ENCODE data around the gene CLINT1.

The CLINT1 gene

GRCh38 chr5:157756122-157756521 is 102.8 kb downstream of the CLINT1 start:
- Histone ChIP-seq H3K27ac (no peak overlapping the region), H3K4me3 (no peak overlapping the region)
- TF ChIP-seq, protein P1, sequence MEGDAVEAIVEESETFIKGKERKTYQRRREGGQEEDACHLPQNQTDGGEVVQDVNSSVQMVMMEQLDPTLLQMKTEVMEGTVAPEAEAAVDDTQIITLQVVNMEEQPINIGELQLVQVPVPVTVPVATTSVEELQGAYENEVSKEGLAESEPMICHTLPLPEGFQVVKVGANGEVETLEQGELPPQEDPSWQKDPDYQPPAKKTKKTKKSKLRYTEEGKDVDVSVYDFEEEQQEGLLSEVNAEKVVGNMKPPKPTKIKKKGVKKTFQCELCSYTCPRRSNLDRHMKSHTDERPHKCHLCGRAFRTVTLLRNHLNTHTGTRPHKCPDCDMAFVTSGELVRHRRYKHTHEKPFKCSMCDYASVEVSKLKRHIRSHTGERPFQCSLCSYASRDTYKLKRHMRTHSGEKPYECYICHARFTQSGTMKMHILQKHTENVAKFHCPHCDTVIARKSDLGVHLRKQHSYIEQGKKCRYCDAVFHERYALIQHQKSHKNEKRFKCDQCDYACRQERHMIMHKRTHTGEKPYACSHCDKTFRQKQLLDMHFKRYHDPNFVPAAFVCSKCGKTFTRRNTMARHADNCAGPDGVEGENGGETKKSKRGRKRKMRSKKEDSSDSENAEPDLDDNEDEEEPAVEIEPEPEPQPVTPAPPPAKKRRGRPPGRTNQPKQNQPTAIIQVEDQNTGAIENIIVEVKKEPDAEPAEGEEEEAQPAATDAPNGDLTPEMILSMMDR (IDR thresholded peaks at IDR 0.05): no peak

DNA sequence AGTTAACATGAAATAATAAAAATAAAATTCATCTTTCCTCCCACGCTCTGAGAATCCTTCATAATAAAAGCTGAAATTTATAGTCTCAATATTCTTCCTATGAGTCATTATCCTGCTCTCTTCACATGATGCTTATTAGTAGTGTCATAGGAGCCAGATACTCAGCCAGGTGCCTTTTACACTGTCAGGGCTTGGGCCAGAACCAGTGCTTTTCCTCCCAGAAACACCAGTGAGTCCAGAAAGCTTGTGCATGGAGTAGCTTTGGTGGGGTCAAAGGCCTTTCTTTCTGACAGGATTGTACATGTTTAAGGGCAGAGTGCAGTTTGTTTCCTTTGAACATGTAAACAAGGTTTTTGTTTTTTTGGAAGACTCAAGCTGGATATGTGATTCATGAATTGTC is 108.6 kb downstream of the CLINT1 start:
- TF ChIP-seq, protein P1 (IDR thresholded peaks at IDR 0.05): no peak
- no peak overlapping the region for H3K4me3 ChIP-seq
- no peak for DNase-seq (ENCODE audit: low spot score)
- H3K27ac ChIP-seq: no peak overlapping the region

More at GRCh38 chr5:157756122-157756521, 102.8 kb downstream of the CLINT1 start:
- DNase-seq (ENCODE audit: low spot score): no peak

- Histone ChIP-seq H3K4me3 (no peak overlapping the region), H3K27ac (no peak overlapping the region)
- TF ChIP-seq, protein P1 (IDR thresholded peaks at IDR 0.05): no peak
- no peak for DNase-seq (ENCODE audit: low spot score)
Measured at GRCh38 chr5:157749462-157749799, 109.5 kb downstream of the CLINT1 start.

DNA sequence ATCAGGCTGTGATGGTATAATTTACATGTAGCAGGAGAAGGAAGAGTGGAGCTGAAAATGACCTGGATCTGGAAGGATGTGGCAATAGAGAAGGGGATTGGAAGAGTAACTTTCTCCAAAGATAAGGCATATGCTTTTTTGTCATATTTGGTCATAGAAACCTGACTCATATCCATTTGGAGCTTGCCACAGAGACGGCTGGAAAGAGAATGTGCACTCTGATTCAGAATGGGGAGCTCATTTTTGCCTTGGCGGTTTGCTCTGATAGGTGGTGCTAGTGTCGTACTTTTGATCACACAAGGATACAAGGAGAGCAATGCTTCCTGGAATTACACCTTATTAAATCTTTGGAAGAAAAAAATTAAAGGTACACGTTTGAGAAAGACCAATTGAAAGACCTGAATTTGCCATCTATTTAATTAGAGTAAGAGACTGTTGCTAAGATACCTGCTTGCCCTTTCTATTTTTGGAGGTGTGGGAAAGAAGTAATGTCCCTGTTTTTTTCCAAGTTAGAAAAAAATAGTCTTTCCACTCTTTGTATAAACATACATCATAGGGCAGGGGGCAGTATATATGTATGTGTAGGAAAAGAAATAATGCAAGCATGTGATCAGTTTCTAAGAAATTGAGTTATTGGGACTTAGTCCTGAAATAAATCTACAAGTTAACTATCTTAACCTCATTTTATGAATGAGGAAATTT is 110.0 kb downstream of the CLINT1 start:
- TF ChIP-seq, protein P1 (IDR thresholded peaks at IDR 0.05): no peak
- Histone ChIP-seq H3K27ac (peak overlapping the region in 1 of 2 donors; percentile 11), H3K4me3 (no peak overlapping the region)
- no peak for DNase-seq (ENCODE audit: low spot score)

DNA sequence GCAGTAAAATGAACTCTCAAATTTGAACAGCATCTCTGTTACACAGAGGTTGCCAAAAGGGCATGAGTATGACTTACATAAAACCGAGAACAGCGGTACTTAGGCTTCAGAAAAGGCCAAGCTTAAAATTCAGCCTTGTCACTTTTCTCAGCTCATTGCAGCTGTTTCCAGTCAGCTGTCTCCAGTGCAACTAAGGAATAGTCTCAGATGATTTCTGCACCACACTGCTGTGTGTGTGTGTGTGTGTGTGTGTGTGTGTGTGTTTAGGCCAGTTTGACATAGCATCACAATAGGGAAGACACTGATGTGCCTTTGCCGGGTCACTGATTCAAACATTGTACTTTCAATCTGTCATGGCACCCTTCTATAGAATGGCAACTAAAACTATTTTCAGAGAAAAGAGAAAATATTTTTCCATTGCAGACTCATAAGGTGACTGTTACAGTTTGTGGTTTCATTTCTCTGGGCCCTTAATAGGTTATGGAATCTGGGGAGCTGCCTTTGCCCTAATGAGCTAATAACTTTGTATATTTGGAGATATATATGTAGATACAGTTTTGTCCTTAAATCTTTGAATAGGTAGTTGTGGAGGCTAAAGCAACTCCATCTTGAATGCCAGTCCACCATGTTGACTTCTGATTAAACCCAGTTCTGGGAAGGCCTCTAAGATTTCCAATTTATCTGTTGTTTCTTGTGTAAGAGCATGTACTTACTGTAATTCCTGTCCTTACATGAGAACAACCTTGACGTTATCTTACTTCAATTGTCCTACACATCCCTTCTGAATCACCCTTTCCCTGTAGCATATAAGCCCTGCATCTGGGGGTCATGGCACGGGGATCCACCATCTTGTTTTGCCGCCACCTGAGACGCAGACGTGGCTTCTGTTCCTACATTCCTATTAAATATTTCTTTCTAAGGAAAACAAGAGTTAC is 110.9 kb downstream of the CLINT1 start:
- Histone ChIP-seq H3K4me3 (no peak overlapping the region), H3K27ac (peak overlapping the region in 1 of 2 donors; percentile 11)
- no peak for DNase-seq (ENCODE audit: low spot score)
- TF ChIP-seq, protein P1 (IDR thresholded peaks at IDR 0.05): no peak

DNA sequence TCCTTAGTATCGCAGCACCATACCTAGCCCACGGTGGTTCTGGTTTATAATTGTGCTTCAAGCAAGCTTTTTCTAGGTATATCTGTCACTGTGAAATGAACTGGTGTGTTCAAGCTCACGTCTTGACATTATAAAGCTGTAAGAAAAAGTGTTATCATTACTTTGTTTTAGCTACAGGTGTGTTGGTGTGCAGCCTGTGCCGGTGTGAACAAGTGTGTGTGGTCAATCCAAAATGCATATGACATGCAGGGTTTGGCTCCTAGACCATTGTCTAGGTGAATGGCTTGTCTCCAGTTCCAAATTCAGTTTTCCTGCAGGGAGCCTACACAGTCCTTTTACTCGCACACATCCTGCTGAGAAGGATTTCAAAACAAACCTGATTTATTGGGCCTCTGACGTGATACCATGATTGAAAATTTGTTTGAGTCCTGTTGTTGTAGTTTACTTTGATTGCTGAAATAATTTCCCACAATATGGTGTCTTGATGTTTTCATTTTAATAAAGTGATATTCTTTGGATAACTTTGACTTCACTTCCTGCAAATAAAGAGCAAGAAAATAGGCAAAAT is 111.7 kb downstream of the CLINT1 start:
- TF ChIP-seq, protein P1 (IDR thresholded peaks at IDR 0.05): no peak
- DNase-seq (ENCODE audit: low spot score): no peak
- Histone ChIP-seq H3K4me3 (no peak overlapping the region), H3K27ac (no peak overlapping the region)

Data from coronary artery (tissue), 2 donors.